ENCODE results near the gene ZNF415.
A peak's percentile ranks its signal among the peaks of the same experiment; 100 is the strongest.
"Not testable (repeated sequence)": the region's sequence is repeated elsewhere in the genome, so short reads cannot be mapped to it uniquely, and the experiment has no call there.

ZNF415 gene

GRCh38 chr19:53132141-53132991, at the start of gene ZNF415:
Gene ZNF415 (minus strand): TSS chr19:53132910. CDS start chr19:53122676, 10,234 bp downstream.
- DNase-seq (ENCODE audit: low read depth in 2 of 2) = peak; percentile 20 to 27

GRCh38 chr19:53182202-53182601, 49.5 kb upstream of the ZNF415 start:
- DNase-seq (ENCODE audit: low read depth in 2 of 2) = no peak

- no peak for DNase-seq (ENCODE audit: low read depth in 2 of 2)
Measured at GRCh38 chr19:53177986-53178385, 45.3 kb upstream of the ZNF415 start.

GRCh38 chr19:53172889-53173288, 40.2 kb upstream of the ZNF415 start:
- DNase-seq (ENCODE audit: low read depth in 2 of 2) = no peak

- no peak for DNase-seq (ENCODE audit: low read depth in 2 of 2)
Measured at GRCh38 chr19:53165691-53166091, 33.0 kb upstream of the ZNF415 start.

- DNase-seq (ENCODE audit: low read depth in 2 of 2) = no peak
Measured at GRCh38 chr19:53161123-53161522, 28.4 kb upstream of the ZNF415 start.

- no peak for DNase-seq (ENCODE audit: low read depth in 2 of 2)
Measured at GRCh38 chr19:53160350-53160749, 27.6 kb upstream of the ZNF415 start.

GRCh38 chr19:53158119-53158656, 25.5 kb upstream of the ZNF415 start:
- DNase-seq (ENCODE audit: low read depth in 2 of 2) = peak in 1 of 2 donors; percentile 16

GRCh38 chr19:53157626-53158025, 24.9 kb upstream of the ZNF415 start:
- DNase-seq (ENCODE audit: low read depth in 2 of 2) = no peak

- no peak for DNase-seq (ENCODE audit: low read depth in 2 of 2)
Measured at GRCh38 chr19:53156850-53157249, 24.1 kb upstream of the ZNF415 start.

GRCh38 chr19:53147645-53148044, 14.9 kb upstream of the ZNF415 start:
- DNase-seq (ENCODE audit: low read depth in 2 of 2) = no peak

GRCh38 chr19:53140351-53140750, 7.6 kb upstream of the ZNF415 start:
- DNase-seq (ENCODE audit: low read depth in 2 of 2) = no peak

- no peak for DNase-seq (ENCODE audit: low read depth in 2 of 2)
Measured at GRCh38 chr19:53136432-53136831, 3.7 kb upstream of the ZNF415 start.

GRCh38 chr19:53131727-53132126, 983 bp downstream of the ZNF415 start:
- no peak for DNase-seq (ENCODE audit: low read depth in 2 of 2)

- DNase-seq (ENCODE audit: low read depth in 2 of 2) = no peak
Measured at GRCh38 chr19:53131085-53131590, 1.6 kb downstream of the ZNF415 start.

GRCh38 chr19:53130506-53130905, 2.2 kb downstream of the ZNF415 start:
- DNase-seq (ENCODE audit: low read depth in 2 of 2) = no peak

- not testable (repeated sequence) for DNase-seq (ENCODE audit: low read depth in 2 of 2)
Measured at GRCh38 chr19:53126733-53127526, 5.8 kb downstream of the ZNF415 start.

- no peak for DNase-seq (ENCODE audit: low read depth in 2 of 2)
Measured at GRCh38 chr19:53123400-53123799, 9.3 kb downstream of the ZNF415 start.

GRCh38 chr19:53112286-53112685, 20.4 kb downstream of the ZNF415 start:
- DNase-seq (ENCODE audit: low read depth in 2 of 2) = no peak

GRCh38 chr19:53109527-53109926, 23.2 kb downstream of the ZNF415 start:
- no peak for DNase-seq (ENCODE audit: low read depth in 2 of 2)

- peak; percentile 97 to 99 for DNase-seq (ENCODE audit: low read depth in 2 of 2)
Measured at GRCh38 chr19:53103234-53104203, 29.2 kb downstream of the ZNF415 start, which contains the start of gene ZNF160. Gene ZNF160 (minus strand): TSS chr19:53103422. CDS start chr19:53086276, 17,146 bp downstream.
